RPMI8226 (cell line): ENCODE measurements around the gene GALNS.
A peak's percentile ranks its signal among the peaks of the same experiment; 100 is the strongest.
"Not testable (repeated sequence)": the region's sequence is repeated elsewhere in the genome, so short reads cannot be mapped to it uniquely, and the experiment has no call there.

Experiments used
- DNase-seq: peaks from one replicate; pipeline ENCODE4 v3.0.0-alpha.2; 2015

GALNS gene

DNA sequence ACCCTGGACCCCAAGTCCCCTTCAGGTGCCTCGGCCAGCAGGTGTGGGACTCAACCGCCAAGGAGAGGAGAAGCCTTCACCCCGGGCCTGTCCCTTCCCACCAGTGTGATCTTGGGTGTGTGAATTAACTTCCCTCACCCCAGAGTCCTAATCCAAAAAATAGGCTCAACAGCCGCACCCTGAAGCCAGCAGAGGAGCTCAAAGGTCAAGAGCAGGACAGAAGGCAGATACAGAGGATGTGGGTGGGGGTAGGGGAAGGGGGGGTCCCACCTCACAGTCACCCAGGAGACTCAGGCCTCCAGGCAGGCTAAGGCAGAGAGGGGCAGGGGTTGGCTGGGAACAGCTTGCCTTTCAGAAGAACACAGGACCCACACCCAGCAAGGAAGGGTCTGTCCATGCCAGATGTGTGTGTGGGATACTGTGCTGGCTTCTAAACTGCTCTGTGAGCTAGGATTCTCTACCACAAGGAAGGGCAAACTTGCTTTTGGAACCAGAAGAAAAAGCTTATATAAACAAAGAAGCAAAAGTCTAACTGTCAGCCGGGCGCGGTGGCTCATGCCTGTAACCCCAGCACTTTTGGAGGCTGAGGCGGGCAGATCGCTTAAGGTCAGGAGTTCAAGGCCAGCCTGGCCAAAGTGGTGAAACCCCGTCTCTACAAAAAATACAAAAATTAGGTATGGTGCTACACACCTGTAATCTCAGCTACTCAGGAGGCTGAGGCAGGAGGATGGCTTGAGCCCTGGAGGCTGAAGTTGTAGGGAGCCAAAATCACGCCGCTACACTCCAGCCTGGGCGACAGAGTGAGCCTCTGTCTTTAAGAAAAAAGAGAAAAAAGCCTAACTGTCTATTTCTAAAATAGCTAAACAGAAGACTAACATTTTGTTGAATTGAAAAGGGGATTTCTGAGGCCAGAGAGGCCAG lies 76.3 kb downstream of the GALNS start:
- DNase-seq: peak; percentile 21

DNA sequence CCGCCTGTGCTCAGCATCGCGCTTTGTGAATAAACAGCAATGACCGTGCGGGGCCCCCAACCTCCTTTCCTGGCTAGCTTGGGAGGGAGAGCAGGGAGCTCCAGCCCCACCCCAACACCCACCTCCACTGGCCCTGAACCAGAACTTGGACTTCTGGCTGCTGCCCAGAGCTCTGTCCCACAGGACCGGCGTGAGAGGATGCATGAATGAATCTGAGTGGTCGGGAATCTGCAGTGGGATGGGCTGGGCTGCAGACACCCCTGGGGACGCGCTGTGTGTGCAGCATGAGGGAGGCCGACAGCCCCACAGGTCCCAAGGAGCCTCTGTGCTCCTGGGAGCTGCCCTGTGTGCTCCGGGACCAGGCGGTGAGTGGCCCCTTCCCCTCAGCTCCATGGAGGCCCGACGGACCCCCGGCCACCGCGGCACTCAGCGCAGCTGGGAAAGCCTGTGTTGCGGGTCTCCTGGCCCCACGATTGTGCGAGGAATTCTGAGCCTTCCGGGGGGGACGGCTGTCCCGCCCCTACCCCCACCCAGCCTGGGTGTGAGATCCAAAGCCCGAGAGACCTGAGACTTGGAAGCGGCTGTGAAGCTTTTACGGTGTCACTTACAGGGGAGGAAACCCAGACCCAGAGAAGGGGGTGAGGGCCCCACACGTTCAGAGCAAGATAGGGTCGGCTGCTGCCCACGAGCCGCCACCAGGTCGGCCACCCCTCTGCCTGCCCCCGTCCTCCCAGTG lies 77.2 kb downstream of the GALNS start:
- DNase-seq: no peak

DNA sequence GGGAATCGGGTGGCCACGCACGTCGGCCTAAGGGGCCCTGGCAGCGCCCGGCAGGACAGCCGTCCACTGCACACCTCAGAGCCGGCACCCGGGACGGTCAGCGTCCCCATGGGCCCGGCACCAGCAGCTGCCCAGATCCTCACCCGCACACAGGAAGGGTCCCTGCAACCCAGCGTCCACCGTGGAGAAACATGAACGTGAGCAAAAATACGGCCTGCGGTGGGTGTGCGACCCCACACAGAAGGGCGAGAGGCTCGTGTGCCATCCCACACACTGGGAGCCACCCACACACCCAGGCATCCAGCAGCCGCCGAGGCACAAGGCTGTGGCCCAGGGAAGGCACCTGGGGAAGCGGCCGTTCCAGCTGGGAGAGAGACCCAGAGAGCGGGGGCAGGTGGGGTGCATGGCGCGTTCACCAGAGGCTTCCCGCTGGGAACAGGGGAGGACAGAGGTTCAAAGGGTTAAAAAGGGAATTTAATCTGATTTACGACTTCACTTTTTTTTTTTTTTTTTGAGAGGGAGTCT lies 78.1 kb downstream of the GALNS start:
- no peak for DNase-seq

DNA sequence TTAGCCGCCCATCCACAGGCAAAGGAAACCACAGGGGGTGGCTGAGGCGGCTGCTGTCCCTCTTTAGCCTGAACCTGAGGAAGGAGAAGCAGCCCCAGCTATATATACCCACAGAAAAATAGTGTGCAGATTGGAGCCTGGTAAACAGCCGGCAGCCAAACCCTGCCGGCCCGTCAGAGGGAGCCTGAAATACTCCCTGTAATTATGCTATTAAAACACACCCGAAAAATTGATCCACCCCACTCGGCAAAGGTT lies 78.5 kb downstream of the GALNS start:
- DNase-seq: no peak

DNA sequence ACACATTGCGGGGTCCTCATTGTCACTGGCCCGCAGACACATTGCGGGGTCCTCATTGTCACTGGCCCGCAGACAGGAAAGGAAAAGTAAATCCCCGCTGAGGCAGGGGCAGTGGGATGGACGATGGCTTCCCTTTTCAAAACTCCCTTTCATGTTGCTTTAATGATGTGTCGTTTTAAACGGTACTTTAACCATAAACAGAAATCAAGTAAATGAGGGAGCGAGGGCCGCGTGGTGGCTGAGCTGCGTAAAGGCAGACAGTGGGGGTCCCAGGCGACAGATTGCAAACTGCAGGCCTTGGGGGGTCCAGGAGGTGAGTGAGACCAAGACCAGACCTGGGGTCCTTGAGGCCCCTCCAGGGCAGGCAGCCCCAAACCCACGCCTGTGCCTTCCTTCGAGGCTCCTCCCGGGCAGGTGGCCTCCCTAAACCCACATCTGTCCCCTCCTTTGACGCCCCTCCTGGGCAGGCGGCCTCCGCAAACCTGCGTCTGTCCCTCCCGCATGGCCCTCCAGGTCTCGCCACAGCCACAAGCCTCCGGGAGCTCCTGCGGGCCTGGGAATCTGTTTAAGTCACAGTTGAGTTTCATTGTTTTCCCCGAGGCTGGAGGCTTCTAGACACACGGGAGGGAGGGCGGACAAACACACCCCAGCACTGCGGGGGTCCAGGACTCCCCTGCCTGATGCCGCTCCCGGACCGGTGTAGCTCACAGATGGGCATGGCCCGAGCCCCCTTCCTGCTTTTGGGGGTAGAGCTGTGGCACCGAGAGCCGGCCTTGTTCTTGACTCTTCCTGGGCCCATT lies 79.1 kb downstream of the GALNS start:
- DNase-seq: no peak

DNA sequence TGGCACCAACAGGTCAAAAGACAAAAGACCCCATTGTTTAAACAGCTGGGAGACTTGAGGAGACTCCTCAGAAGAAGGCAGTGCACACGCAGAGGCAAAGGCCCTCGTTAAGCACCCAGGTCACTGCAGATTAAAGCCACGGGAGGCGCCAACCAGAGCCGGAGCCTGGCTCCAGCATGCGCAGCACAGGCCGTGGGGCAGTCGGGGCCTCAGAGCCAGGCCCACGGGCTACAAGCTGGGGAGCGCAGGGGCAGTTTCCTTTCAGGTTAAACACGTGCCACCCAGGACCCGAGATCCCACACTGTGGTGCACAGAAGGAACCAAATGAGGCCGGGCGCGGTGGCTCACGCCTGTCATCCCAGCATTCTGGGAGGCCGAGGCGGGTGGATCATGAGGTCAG lies 80.9 kb downstream of the GALNS start:
- DNase-seq: no peak

DNA sequence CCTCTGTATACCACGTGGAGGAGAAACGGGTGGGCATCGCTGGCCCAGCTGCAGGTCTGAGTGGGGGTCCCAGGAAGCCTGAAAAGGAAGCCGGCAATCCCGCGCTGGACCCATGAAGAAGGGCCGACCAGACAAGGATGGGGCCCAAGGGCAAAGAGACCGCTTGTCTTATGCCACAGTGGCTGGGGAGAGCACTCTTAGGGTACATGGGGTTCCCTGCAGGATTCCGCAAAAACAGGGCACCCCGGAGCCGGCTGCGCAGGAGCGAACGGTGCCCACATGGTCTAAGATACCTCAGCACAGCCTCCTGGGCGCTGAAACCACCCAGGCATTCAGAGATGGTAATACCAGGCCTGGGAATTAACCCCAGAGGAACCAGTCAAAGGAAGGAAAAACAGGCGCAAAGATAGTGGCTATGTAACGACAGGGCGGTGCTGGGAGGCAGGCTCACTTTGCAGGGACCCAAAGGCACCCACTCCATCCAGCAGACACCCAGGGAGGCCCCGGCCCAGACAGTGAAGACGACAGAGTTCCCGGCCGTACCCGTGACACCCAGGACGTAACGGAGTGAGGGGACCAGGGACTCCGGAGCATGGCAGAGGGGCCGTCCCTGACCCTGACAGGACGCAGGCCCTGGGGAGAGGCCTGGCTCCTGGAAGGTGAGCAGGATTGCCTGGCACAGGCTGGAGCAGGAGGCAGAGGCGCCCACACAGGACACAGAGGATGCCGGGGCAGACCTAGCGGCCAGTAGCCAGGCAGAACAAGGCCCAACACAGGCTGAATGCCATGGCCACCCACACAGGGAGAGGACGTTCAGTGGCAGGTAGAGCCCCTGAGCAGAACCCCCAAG lies 82.0 kb downstream of the GALNS start:
- no peak for DNase-seq

DNA sequence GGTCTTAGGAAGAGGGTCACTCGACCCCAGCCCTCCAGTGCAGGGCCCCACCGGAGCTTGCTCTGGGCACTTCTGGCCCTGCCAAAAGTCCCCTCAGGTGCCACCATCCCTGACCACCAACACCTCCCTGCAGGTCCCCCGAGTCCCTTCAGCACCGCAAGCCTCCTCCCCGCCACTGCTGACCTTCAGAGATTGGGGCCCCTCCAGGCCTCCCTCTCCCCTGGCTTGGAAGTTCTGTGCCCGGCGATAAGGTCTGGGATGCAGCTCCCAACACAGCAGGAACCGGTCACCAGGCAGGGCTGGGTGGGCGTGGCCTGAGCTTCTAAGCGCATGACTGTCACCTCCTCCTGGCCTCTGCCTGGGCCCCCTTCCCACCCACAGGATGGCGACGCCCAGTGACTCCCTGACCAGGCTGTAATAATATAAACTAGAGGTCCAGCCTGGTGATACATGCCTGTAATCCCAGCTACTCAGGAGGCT lies 82.9 kb downstream of the GALNS start:
- DNase-seq: no peak

DNA sequence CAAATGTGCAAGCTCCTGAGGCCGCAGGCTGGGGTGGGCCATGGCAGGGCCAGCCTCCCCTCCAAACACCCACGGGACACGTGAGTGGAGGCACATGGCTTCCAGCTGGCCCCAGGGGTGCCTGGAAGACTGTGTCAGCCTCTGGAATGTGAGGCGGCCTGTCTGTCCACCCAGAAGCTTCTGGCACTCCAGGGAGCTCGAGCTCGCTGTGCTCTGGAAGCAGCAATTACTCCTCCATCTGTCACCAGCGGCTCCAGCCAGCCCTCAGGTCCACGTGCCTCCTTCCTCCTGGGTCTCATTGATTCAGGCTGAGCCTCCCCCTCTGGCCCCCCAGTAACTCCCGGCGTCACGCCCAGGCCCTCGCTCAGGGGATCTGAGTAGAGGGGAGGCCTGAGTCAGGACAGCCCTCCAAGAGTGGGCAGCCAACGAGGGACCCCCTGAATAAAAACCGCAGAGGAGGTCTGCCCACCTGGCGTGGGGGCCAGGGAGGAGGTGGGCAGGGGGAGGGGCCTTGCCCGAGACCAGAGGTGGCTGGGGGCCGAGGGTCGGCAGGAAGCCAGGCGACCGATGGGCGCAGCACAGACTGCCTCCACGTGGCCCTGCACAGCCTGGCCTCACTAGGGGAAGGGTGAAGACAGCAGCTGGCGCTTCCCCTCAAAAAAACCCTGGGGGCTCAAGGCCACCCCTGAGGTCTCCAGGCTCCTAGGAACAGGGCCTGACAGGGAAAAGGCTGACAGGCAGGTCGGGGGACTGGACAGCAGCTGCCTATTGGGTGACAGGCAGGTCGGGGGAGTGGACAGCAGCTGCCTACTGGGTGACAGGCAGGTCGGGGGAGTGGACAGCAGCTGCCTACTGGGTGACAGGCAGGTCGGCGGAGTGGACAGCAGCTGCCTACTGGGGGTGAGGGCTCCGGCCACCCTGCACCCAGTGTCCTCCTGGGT lies 83.6 kb downstream of the GALNS start:
- no peak for DNase-seq

DNA sequence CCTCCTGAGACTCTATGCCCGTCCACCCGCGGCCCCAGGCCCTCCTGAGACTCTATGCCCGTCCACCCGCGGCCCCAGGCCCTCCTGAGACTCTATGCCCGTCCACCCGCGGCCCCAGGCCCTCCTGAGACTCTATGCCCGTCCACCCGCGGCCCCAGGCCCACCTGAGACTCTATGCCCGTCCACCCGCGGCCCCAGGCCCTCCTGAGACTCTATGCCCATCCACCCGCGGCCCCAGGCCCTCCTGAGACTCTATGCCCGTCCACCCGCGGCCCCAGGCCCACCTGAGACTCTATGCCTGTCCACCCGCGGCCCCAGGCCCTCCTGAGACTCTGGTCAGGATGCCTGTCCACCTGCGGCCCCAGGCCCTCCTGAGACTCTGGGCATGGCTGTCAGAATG lies 85.0 kb downstream of the GALNS start:
- not testable (repeated sequence) for DNase-seq

DNA sequence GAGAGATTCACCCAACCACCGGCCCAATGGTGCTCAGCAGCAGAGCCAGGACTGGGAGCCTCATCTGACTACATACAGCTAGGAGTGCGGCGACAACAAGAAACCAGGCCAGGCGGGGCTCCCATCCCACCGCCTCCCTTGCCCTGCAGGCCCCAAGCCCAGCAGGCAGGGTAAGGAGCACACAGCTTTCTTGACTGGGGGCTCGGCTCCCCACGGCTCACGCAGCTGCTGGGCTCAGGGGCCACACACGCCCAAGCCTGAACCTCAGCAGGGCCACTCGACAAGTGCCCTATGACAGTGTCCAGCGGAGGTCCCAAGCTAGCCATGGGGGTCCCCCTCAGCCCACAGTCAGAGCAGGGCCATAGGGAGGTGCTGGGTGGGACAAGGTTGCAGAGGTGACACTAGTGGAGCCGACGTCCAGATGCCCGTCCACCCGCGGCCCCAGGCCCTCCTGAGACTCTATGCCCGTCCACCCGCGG lies 85.4 kb downstream of the GALNS start:
- no peak for DNase-seq

DNA sequence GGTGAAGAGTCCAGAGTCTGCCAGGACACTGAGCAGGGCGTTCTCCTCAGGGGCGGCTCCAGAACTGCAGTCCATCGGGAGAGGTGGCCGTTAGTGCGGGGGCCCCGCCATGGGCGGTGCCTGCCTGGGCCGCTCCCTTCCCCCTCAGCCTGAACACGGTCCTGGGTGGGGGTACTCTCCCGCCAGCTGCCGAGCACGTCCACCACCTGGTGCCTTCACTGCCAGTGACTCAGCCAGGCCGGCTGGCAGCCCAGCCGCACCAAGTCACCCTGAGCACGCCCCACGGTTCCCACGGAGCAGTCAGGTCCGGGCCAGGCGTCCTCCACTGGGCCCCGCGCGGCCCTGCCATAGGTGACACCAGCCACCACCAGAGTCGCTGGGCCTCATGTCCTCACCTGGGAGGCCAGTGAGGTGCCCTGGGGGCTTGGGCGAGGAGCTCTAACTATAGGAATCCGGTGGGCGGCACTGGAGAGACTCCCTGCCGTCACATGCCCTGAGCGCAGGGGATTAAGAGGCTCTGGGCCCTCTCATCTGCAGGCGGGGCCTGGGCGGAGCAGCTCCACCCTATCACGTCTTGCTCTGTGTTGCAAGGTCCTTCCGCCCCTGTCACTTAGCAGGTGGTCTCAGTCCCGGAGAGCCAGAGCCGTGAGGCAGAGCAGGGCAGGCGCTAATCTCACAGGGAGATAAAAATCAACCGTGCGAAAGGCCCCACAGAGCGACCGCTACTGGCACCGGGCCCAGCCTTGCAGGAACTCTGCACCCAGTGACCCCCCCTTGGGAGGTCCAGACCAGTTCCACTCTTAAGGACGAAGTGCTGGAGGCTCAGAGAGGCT lies 86.1 kb downstream of the GALNS start:
- no peak for DNase-seq

DNA sequence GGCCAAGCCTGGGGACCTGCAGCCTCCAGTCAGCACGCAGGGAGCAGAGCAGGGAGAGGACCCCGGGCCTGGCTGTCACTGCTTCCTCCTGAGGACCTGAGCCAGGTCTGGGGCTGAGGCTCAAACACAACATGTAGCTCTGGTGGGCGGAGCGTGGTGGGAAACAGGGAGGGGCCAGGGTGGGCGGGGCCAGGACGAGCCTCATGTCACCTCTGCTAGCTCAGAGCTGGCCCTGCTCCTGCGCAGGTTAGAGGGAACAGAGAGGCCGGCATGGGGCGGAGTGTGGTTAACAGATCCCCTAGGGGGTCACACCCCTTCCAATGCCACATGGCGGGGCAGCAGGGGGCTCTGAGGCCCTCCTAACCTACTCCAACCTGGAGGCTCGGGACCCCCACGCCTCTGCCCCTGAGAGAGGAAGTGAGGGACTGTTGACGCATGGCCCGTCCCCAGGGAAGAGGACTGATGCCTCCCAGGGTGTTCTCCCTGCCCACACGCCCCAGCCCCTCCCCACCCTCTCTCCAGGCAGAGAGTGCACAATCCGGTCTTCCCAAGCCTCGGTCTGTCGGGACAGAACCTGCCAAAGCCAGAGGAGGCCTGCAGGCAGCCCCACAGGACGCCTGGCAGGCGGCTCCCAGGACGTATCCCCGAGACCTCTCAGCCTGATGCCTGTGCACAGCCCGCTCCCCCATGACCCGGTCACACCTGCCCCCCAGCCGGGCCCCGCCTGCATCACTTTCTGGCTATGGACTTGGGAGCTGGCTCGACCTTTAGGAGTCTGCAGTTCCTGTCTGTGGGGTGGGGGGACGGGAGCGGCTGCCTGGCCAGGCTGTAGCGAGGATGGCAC lies 86.9 kb downstream of the GALNS start:
- no peak for DNase-seq

DNA sequence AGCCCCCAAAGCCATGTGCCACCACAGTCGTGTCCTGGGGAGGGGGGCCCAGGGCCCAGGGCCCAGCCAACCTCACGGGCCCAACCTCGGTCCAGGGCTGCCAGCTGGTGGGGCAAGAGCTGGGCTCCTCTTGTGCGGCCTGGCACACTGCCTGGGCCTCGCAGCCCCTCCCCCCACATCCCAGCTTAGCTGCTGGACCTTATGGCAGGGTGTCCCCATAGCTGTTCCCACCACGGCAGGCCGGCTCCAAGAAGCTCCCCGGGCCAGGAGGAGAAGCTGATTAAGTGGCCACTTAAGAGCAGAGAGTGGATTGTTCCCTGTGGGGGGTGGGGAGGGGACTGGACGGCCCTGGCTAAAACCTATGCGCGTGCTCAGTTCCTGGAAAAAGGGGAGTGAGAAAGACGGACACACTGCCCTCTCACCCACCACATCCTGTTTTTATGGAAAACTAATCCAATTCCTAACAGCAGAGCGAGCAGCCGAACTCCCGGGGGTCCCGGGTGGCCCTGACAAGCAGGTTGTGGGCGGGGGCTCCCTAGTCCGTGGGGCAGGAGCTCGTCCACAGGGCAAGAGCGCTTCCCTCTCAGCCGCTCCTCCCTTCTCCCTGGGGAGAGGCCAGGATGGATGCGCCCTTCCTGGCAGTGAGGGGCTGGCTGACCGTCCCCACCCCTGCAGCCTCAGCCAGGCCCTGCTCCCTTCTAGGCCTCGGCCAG lies 88.5 kb downstream of the GALNS start:
- DNase-seq: no peak

DNA sequence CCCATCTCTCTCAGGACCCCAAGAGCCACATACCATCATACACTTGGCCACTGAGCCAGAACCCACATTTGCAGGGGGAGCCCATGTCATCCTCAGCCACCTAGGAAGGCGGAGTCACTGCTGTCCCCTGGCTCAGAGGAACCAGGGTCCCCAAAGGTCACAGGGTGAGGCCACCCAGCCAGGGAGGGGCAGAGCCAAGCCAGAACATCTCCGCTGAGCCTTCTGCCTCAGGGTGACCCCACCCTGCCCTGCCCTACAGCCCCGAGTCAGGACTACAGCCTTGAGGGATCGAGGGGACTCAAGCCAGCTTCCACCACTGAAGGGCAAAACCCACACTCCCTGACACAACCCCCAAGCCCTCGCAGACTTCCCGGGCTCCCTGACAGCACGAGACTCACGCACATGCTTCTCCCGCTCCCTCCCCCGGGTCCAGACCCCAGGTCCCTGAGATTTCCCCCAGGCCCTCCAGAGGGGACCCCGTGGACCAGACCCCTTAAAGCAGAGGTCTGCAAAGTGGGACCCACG lies 89.1 kb downstream of the GALNS start:
- DNase-seq: no peak

DNA sequence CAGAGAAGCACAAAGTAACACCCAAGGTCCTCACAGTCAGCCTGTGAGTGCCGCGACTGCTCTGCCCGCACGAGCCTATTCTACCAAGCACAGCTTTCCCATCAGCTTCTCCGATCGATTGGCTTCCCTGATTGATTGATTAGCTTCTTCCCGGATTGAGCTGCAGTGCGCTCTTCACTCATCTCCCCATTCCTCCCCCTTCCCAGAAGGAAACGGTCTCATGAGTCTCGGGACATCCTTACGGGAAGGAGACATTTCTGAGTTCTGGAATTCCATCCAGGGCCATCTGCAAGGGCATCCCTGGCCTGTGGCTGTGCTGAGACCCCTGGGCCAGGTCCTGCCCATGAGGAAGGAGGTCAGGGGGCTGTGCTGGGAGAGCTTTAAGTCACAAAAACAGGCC lies 89.8 kb downstream of the GALNS start:
- DNase-seq: no peak

DNA sequence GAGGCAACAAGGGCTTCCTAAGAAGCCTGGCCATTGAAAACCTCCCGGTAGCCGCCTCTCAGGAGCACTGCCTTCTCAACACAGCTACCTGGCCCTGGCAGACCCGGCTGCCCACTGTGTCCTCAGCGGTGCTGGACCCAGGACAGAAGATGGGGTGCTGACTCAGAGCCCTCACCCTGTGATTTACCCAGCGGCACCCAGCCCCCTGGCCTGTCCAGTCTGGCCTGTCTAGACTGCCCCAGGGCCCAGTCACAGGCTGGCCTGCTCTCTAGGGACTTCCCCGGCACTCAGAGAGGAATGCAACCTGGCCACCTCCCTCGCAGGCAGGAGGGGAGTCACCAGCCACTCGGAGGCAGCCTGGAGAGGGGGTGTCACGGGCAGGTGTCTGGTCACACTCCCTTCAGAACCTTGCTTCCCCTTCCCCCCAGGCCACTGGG lies 91.8 kb downstream of the GALNS start:
- no peak for DNase-seq

DNA sequence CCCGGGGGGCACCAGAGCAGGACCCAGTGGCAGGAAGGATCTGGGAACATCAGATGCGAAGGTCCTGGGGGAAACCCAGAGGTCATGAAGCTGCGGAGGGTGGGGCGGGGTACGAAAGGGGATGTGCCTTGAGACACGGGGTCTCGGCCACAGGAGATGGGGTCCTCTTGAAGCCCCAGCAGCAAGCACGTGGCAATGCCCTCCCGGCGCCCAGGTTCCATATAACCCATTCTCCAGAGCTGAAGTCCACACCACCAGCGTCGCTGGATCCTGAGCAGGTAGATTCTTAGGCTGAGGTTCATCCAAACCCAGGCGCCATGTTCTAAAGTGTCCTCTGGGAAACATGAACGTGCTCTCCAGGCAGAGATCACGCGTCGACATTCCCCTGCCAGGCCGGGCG lies 92.7 kb downstream of the GALNS start:
- no peak for DNase-seq
